ENCODE data around the gene ZNF264. TPM values are rescaled to one million over a fixed set of nuclear protein-coding genes. Genes with fewer than 3 reads are reported as not detected.
"Not testable (repeated sequence)": the region's sequence is repeated elsewhere in the genome, so short reads cannot be mapped to it uniquely, and the experiment has no call there.

The ZNF264 gene
- polyA plus RNA-seq (2012; ENCODE audit: missing spikeins), result 7.4 TPM

GRCh38 chr19:57191141-57192076 is at the start of gene ZNF264:
Gene ZNF264 (plus strand): TSS chr19:57191500. CDS start chr19:57191914, 414 bp downstream.
- TF ChIP-seq POLR2AphosphoS5 (IDR thresholded peaks at IDR 0.05; ENCODE audit: low read depth, low read length) (peak; percentile 87), POLR2A (IDR thresholded peaks at IDR 0.05; ENCODE audit: low read depth, low read length) (peak; percentile 85), TAF1 (IDR thresholded peaks at IDR 0.05; ENCODE audit: borderline replicate concordance, low read depth, low read length) (peak; percentile 53; the same call in 1 of the 2 replicates)
- FAIRE-seq (peak; percentile 94), DNase-seq (ENCODE audit: insufficient read length) (peak; percentile 83)

GRCh38 chr19:57141699-57142098 is 49.6 kb upstream of the ZNF264 start:
- FAIRE-seq, result no peak
- DNase-seq (ENCODE audit: insufficient read length), result no peak
- no peak for TF ChIP-seq POLR2AphosphoS5 (IDR thresholded peaks at IDR 0.05; ENCODE audit: low read depth, low read length)
- TF ChIP-seq POLR2A (IDR thresholded peaks at IDR 0.05; ENCODE audit: low read depth, low read length), result no peak
- no peak for TF ChIP-seq TAF1 (IDR thresholded peaks at IDR 0.05; ENCODE audit: borderline replicate concordance, low read depth, low read length)

- DNase-seq (ENCODE audit: insufficient read length) (no peak), FAIRE-seq (no peak)
- TF ChIP-seq POLR2AphosphoS5 (IDR thresholded peaks at IDR 0.05; ENCODE audit: low read depth, low read length) (no peak), POLR2A (IDR thresholded peaks at IDR 0.05; ENCODE audit: low read depth, low read length) (no peak), TAF1 (IDR thresholded peaks at IDR 0.05; ENCODE audit: borderline replicate concordance, low read depth, low read length) (no peak)
Observed at GRCh38 chr19:57152921-57153320, 38.4 kb upstream of the ZNF264 start.

GRCh38 chr19:57161985-57162539 is 29.2 kb upstream of the ZNF264 start:
- FAIRE-seq, result no peak
- no peak for DNase-seq (ENCODE audit: insufficient read length)
- TF ChIP-seq TAF1 (IDR thresholded peaks at IDR 0.05; ENCODE audit: borderline replicate concordance, low read depth, low read length) (no peak), POLR2A (IDR thresholded peaks at IDR 0.05; ENCODE audit: low read depth, low read length) (no peak), POLR2AphosphoS5 (IDR thresholded peaks at IDR 0.05; ENCODE audit: low read depth, low read length) (no peak)

- no peak for FAIRE-seq
- DNase-seq (ENCODE audit: insufficient read length), result no peak
- no peak for TF ChIP-seq TAF1 (IDR thresholded peaks at IDR 0.05; ENCODE audit: borderline replicate concordance, low read depth, low read length)
- no peak for TF ChIP-seq POLR2AphosphoS5 (IDR thresholded peaks at IDR 0.05; ENCODE audit: low read depth, low read length)
- TF ChIP-seq POLR2A (IDR thresholded peaks at IDR 0.05; ENCODE audit: low read depth, low read length), result no peak
Observed at GRCh38 chr19:57165846-57166245, 25.5 kb upstream of the ZNF264 start.

- DNase-seq (ENCODE audit: insufficient read length) (no peak), FAIRE-seq (no peak)
- TF ChIP-seq POLR2AphosphoS5 (IDR thresholded peaks at IDR 0.05; ENCODE audit: low read depth, low read length) (no peak), TAF1 (IDR thresholded peaks at IDR 0.05; ENCODE audit: borderline replicate concordance, low read depth, low read length) (no peak), POLR2A (IDR thresholded peaks at IDR 0.05; ENCODE audit: low read depth, low read length) (no peak)
Observed at GRCh38 chr19:57167385-57167784, 23.9 kb upstream of the ZNF264 start, which contains the start of gene DUXA. Gene DUXA (minus strand): TSS chr19:57167485. CDS start chr19:57167443, 42 bp downstream.

- peak; percentile 19 for DNase-seq (ENCODE audit: insufficient read length)
- no peak for FAIRE-seq
- no peak for TF ChIP-seq POLR2AphosphoS5 (IDR thresholded peaks at IDR 0.05; ENCODE audit: low read depth, low read length)
- no peak for TF ChIP-seq TAF1 (IDR thresholded peaks at IDR 0.05; ENCODE audit: borderline replicate concordance, low read depth, low read length)
- TF ChIP-seq POLR2A (IDR thresholded peaks at IDR 0.05; ENCODE audit: low read depth, low read length), result no peak
Observed at GRCh38 chr19:57171551-57172081, 19.7 kb upstream of the ZNF264 start.

- no peak for TF ChIP-seq POLR2A (IDR thresholded peaks at IDR 0.05; ENCODE audit: low read depth, low read length)
- no peak for TF ChIP-seq TAF1 (IDR thresholded peaks at IDR 0.05; ENCODE audit: borderline replicate concordance, low read depth, low read length)
- TF ChIP-seq POLR2AphosphoS5 (IDR thresholded peaks at IDR 0.05; ENCODE audit: low read depth, low read length), result no peak
- no peak for DNase-seq (ENCODE audit: insufficient read length)
- FAIRE-seq, result no peak
Observed at GRCh38 chr19:57190301-57190700, 999 bp upstream of the ZNF264 start.

- DNase-seq (ENCODE audit: insufficient read length), result no peak
- no peak for FAIRE-seq
- TF ChIP-seq POLR2AphosphoS5 (IDR thresholded peaks at IDR 0.05; ENCODE audit: low read depth, low read length) (no peak), TAF1 (IDR thresholded peaks at IDR 0.05; ENCODE audit: borderline replicate concordance, low read depth, low read length) (no peak), POLR2A (IDR thresholded peaks at IDR 0.05; ENCODE audit: low read depth, low read length) (no peak)
Observed at GRCh38 chr19:57192077-57192420, 749 bp downstream of the ZNF264 start.

- DNase-seq (ENCODE audit: insufficient read length) (no peak), FAIRE-seq (no peak)
- no peak for TF ChIP-seq POLR2A (IDR thresholded peaks at IDR 0.05; ENCODE audit: low read depth, low read length)
Observed at GRCh38 chr19:57192993-57193392, 1.7 kb downstream of the ZNF264 start.

- not testable (repeated sequence) for FAIRE-seq; DNase-seq (ENCODE audit: insufficient read length)
Observed at GRCh38 chr19:57197874-57198273, 6.6 kb downstream of the ZNF264 start.

GRCh38 chr19:57202160-57202559 is 10.9 kb downstream of the ZNF264 start:
- no peak for FAIRE-seq

More at GRCh38 chr19:57202160-57202559, 10.9 kb downstream of the ZNF264 start:
- DNase-seq (ENCODE audit: insufficient read length), result no peak
- TF ChIP-seq TAF1 (IDR thresholded peaks at IDR 0.05; ENCODE audit: borderline replicate concordance, low read depth, low read length) (no peak), POLR2A (IDR thresholded peaks at IDR 0.05; ENCODE audit: low read depth, low read length) (no peak), POLR2AphosphoS5 (IDR thresholded peaks at IDR 0.05; ENCODE audit: low read depth, low read length) (no peak)
